HL-60 (cell line): Measurements from ENCODE around the gene CFAP157.

Experiments used
- CTCF ChIP-seq: IDR thresholded peaks from one replicate; pipeline ENCODE4 v1.5.1; 2011; ENCODE audit warnings: low read length, control low read depth, inconsistent platforms; ENCODE audit not compliant: insufficient read depth
- GABPA ChIP-seq: IDR thresholded peaks from 2 replicates; pipeline ENCODE4 v1.6.1; 2012; ENCODE audit warnings: low read depth
- POLR2AphosphoS5 ChIP-seq: IDR thresholded peaks from 2 replicates; pipeline ENCODE4 v1.6.1; 2012; ENCODE audit warnings: low read depth
- REST ChIP-seq: IDR thresholded peaks from 2 replicates; pipeline ENCODE4 v1.6.1; 2012; ENCODE audit warnings: low read depth; ENCODE audit not compliant: insufficient replicate concordance
- SPI1 ChIP-seq: IDR thresholded peaks from 2 replicates; pipeline ENCODE4 v1.6.1; 2012; ENCODE audit warnings: low read depth, mild to moderate bottlenecking, borderline replicate concordance

- TF ChIP-seq CTCF = no peak
- TF ChIP-seq GABPA = no peak
- no peak for TF ChIP-seq REST
- no peak for TF ChIP-seq POLR2AphosphoS5
- no peak for TF ChIP-seq SPI1
Measured at GRCh38 chr9:127730262-127730661, 23.5 kb downstream of the CFAP157 start.
